HL-60 (cell line): ENCODE measurements around the gene RAB3A.

Source experiments
- CTCF ChIP-seq: IDR thresholded peaks from one replicate; pipeline ENCODE4 v1.5.1; 2011; ENCODE audit warnings: low read length, control low read depth, inconsistent platforms; ENCODE audit not compliant: insufficient read depth
- GABPA ChIP-seq: IDR thresholded peaks from 2 replicates; pipeline ENCODE4 v1.6.1; 2012; ENCODE audit warnings: low read depth
- REST ChIP-seq: IDR thresholded peaks from 2 replicates; pipeline ENCODE4 v1.6.1; 2012; ENCODE audit warnings: low read depth; ENCODE audit not compliant: insufficient replicate concordance

DNA sequence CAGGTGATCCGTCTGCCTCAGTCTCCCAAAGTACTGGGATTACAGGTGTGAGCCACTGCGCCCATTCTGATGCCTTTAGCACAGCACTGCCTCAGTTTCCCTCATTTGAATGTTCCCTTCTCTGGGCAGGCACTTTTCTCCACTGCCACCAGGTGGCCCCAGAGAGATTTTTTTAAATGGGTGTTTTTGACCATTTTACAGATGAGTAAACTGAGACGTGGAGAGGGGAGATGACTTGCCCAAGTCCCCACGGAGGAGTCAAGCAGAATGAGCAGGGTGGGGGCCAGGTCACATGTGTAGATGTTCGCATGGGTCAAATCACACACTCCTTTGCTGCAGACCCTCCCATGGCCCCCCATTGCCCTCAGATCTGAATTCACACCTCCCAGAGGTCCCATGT, 25.6 kb upstream of the RAB3A start:
- TF ChIP-seq REST (no peak), CTCF (no peak), GABPA (no peak)
